Measurements from ENCODE around the gene ASB18. TPM values are rescaled to one million over a fixed set of nuclear protein-coding genes. Genes with fewer than 3 reads are reported as not detected.
A peak's percentile ranks its signal among the peaks of the same experiment; 100 is the strongest.

The ASB18 gene
- total and polyA plus RNA-seq, 4 donors = not detected

DNA sequence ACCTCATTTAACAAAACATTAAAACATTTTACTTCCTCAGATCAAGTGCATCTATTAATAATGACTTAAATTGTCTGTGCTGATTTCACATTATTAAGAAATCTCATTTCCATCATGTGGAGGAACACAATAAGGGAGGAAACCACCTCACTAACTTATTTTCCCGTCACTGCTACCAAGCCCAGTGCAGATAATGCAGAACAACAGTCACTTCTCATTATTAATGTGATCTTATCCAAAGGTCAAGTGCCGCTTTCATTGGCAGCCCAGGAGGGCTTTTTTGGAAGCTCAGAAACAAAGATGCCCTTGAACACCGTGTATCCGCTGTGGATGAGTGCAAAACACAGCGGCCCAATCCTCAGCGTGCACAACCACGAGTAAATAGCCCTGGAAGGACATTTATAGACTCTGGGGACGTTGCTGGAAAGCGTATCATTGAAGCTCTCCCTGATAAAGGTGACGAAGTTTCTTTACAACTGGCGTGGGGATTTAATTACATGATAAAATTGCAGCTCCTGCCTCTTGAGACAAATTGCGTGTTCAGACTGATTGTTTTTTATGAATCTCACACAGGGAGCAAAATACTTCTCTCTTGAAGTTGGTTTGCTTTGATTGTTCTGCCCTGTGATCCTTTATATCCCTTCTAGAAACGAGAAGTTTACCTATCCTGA lies 13.2 kb downstream of the ASB18 start:
- WGBS = 54% methylated on average over 13 of the region's 13 CpGs
- H3K27me3 ChIP-seq (ENCODE audit: control insufficient read depth in 4 of 4, insufficient read depth in 4 of 4, low read length in 3 of 4) = peaks cover 0 to 2% (median under 1%) of the 10 kb centered on the region in 4 donors
- H3K4me1 ChIP-seq (ENCODE audit: control insufficient read depth in 4 of 4, insufficient read depth in 4 of 4, low read length in 3 of 4) = no peaks in the 10 kb centered on the region
- H3K36me3 ChIP-seq (ENCODE audit: control insufficient read depth in 4 of 4, insufficient read depth in 3 of 4, low read depth in 1 of 4, low read length in 3 of 4) = no peaks in the 10 kb centered on the region
- H3K9ac ChIP-seq (ENCODE audit: low read depth in 1 of 2, low read length in 2 of 2) = no peak overlapping the region
- no peak overlapping the region for H3K27ac ChIP-seq (ENCODE audit: low read depth in 1 of 2, low read length in 2 of 2)
- H3K4me3 ChIP-seq (ENCODE audit: low read depth in 1 of 3, low read length in 3 of 3) = no peak overlapping the region
- peak; percentile 8 for DNase-seq (ENCODE audit: low spot score)
- TF ChIP-seq YY1 (IDR thresholded peaks at IDR 0.05) (no peak), EGR1 (IDR thresholded peaks at IDR 0.05; ENCODE audit: low read depth in 2 of 2) (no peak), RXRA (IDR thresholded peaks at IDR 0.05) (no peak), HNF4G (IDR thresholded peaks at IDR 0.05) (no peak), RAD21 (IDR thresholded peaks at IDR 0.05) (no peak), SP1 (IDR thresholded peaks at IDR 0.05) (no peak), TAF1 (conservative IDR thresholded peaks at IDR 0.05) (no peak), NR2F2 (IDR thresholded peaks at IDR 0.05) (no peak), GABPA (IDR thresholded peaks at IDR 0.05 in 1 of 2, conservative IDR thresholded peaks at IDR 0.05 in 1 of 2) (no peak), FOXA1 (IDR thresholded peaks at IDR 0.05) (no peak), HNF4A (conservative IDR thresholded peaks at IDR 0.05) (no peak), JUND (IDR thresholded peaks at IDR 0.05) (no peak), FOXA2 (IDR thresholded peaks at IDR 0.05) (no peak)
- TF ChIP-seq, protein P1, sequence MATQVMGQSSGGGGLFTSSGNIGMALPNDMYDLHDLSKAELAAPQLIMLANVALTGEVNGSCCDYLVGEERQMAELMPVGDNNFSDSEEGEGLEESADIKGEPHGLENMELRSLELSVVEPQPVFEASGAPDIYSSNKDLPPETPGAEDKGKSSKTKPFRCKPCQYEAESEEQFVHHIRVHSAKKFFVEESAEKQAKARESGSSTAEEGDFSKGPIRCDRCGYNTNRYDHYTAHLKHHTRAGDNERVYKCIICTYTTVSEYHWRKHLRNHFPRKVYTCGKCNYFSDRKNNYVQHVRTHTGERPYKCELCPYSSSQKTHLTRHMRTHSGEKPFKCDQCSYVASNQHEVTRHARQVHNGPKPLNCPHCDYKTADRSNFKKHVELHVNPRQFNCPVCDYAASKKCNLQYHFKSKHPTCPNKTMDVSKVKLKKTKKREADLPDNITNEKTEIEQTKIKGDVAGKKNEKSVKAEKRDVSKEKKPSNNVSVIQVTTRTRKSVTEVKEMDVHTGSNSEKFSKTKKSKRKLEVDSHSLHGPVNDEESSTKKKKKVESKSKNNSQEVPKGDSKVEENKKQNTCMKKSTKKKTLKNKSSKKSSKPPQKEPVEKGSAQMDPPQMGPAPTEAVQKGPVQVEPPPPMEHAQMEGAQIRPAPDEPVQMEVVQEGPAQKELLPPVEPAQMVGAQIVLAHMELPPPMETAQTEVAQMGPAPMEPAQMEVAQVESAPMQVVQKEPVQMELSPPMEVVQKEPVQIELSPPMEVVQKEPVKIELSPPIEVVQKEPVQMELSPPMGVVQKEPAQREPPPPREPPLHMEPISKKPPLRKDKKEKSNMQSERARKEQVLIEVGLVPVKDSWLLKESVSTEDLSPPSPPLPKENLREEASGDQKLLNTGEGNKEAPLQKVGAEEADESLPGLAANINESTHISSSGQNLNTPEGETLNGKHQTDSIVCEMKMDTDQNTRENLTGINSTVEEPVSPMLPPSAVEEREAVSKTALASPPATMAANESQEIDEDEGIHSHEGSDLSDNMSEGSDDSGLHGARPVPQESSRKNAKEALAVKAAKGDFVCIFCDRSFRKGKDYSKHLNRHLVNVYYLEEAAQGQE (IDR thresholded peaks at IDR 0.05) = no peak
- TF ChIP-seq, protein P2, sequence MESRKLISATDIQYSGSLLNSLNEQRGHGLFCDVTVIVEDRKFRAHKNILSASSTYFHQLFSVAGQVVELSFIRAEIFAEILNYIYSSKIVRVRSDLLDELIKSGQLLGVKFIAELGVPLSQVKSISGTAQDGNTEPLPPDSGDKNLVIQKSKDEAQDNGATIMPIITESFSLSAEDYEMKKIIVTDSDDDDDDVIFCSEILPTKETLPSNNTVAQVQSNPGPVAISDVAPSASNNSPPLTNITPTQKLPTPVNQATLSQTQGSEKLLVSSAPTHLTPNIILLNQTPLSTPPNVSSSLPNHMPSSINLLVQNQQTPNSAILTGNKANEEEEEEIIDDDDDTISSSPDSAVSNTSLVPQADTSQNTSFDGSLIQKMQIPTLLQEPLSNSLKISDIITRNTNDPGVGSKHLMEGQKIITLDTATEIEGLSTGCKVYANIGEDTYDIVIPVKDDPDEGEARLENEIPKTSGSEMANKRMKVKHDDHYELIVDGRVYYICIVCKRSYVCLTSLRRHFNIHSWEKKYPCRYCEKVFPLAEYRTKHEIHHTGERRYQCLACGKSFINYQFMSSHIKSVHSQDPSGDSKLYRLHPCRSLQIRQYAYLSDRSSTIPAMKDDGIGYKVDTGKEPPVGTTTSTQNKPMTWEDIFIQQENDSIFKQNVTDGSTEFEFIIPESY (IDR thresholded peaks at IDR 0.05) = no peak
- TF ChIP-seq, protein P3, sequence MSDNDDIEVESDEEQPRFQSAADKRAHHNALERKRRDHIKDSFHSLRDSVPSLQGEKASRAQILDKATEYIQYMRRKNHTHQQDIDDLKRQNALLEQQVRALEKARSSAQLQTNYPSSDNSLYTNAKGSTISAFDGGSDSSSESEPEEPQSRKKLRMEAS (IDR thresholded peaks at IDR 0.05) = no peak
- TF ChIP-seq, protein P4, sequence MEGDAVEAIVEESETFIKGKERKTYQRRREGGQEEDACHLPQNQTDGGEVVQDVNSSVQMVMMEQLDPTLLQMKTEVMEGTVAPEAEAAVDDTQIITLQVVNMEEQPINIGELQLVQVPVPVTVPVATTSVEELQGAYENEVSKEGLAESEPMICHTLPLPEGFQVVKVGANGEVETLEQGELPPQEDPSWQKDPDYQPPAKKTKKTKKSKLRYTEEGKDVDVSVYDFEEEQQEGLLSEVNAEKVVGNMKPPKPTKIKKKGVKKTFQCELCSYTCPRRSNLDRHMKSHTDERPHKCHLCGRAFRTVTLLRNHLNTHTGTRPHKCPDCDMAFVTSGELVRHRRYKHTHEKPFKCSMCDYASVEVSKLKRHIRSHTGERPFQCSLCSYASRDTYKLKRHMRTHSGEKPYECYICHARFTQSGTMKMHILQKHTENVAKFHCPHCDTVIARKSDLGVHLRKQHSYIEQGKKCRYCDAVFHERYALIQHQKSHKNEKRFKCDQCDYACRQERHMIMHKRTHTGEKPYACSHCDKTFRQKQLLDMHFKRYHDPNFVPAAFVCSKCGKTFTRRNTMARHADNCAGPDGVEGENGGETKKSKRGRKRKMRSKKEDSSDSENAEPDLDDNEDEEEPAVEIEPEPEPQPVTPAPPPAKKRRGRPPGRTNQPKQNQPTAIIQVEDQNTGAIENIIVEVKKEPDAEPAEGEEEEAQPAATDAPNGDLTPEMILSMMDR (IDR thresholded peaks at IDR 0.05; ENCODE audit: low read depth, low read length, missing input control) = no peak
- TF ChIP-seq, protein P5, sequence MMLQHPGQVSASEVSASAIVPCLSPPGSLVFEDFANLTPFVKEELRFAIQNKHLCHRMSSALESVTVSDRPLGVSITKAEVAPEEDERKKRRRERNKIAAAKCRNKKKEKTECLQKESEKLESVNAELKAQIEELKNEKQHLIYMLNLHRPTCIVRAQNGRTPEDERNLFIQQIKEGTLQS (IDR thresholded peaks at IDR 0.05) = no peak
- no peaks in the 10 kb centered on the region for H3K9me3 ChIP-seq (ENCODE audit: control insufficient read depth in 4 of 4, low read length in 3 of 4)
